Measurements from ENCODE around the gene C7orf25.

C7orf25 gene

GRCh38 chr7:42877862-42878261, 34.0 kb downstream of the C7orf25 start:
- no peak for ATAC-seq (ENCODE audit: low read depth)
- no peak for DNase-seq (ENCODE audit: low spot score)
- TF ChIP-seq CTCF (IDR thresholded peaks at IDR 0.05; ENCODE audit: poor library complexity, severe bottlenecking): no peak
- Histone ChIP-seq H3K27ac (ENCODE audit: poor library complexity, severe bottlenecking) (no peak overlapping the region), H3K4me1 (ENCODE audit: insufficient read depth, poor library complexity, severe bottlenecking) (peaks cover 3% of the 10 kb centered on the region), H3K27me3 (ENCODE audit: insufficient read depth, poor library complexity, severe bottlenecking) (no peaks in the 10 kb centered on the region), H3K4me3 (ENCODE audit: severe bottlenecking) (no peak overlapping the region), H3K36me3 (ENCODE audit: low read depth) (no peaks in the 10 kb centered on the region), H3K9me3 (ENCODE audit: severe bottlenecking) (no peaks in the 10 kb centered on the region)

GRCh38 chr7:42876182-42877068, 35.4 kb downstream of the C7orf25 start:
- no peak overlapping the region for H3K27ac ChIP-seq (ENCODE audit: poor library complexity, severe bottlenecking)
- no peaks in the 10 kb centered on the region for H3K27me3 ChIP-seq (ENCODE audit: insufficient read depth, poor library complexity, severe bottlenecking)
- ATAC-seq (ENCODE audit: low read depth) (peak; percentile 66; the same call in 2 of the 3 replicates), DNase-seq (ENCODE audit: low spot score) (no peak)
- TF ChIP-seq CTCF (IDR thresholded peaks at IDR 0.05; ENCODE audit: poor library complexity, severe bottlenecking): peak; percentile 91
- no peaks in the 10 kb centered on the region for H3K36me3 ChIP-seq (ENCODE audit: low read depth)
- H3K4me1 ChIP-seq (ENCODE audit: insufficient read depth, poor library complexity, severe bottlenecking): peaks cover 3% of the 10 kb centered on the region
- H3K9me3 ChIP-seq (ENCODE audit: severe bottlenecking): no peaks in the 10 kb centered on the region
- no peak overlapping the region for H3K4me3 ChIP-seq (ENCODE audit: severe bottlenecking)

GRCh38 chr7:42869131-42870020, 42.5 kb downstream of the C7orf25 start:
- H3K9me3 ChIP-seq (ENCODE audit: severe bottlenecking): no peaks in the 10 kb centered on the region
- no peaks in the 10 kb centered on the region for H3K36me3 ChIP-seq (ENCODE audit: low read depth)
- H3K4me3 ChIP-seq (ENCODE audit: severe bottlenecking): no peak overlapping the region
- no peak for ATAC-seq (ENCODE audit: low read depth)
- no peaks in the 10 kb centered on the region for H3K27me3 ChIP-seq (ENCODE audit: insufficient read depth, poor library complexity, severe bottlenecking)
- no peak for TF ChIP-seq CTCF (IDR thresholded peaks at IDR 0.05; ENCODE audit: poor library complexity, severe bottlenecking)
- no peak for DNase-seq (ENCODE audit: low spot score)
- no peaks in the 10 kb centered on the region for H3K4me1 ChIP-seq (ENCODE audit: insufficient read depth, poor library complexity, severe bottlenecking)
- no peak overlapping the region for H3K27ac ChIP-seq (ENCODE audit: poor library complexity, severe bottlenecking)

GRCh38 chr7:42868480-42868879, 43.4 kb downstream of the C7orf25 start:
- no peaks in the 10 kb centered on the region for H3K36me3 ChIP-seq (ENCODE audit: low read depth)
- no peak overlapping the region for H3K4me3 ChIP-seq (ENCODE audit: severe bottlenecking)
- H3K27me3 ChIP-seq (ENCODE audit: insufficient read depth, poor library complexity, severe bottlenecking): no peaks in the 10 kb centered on the region
- no peaks in the 10 kb centered on the region for H3K4me1 ChIP-seq (ENCODE audit: insufficient read depth, poor library complexity, severe bottlenecking)
- DNase-seq (ENCODE audit: low spot score): no peak
- no peak overlapping the region for H3K27ac ChIP-seq (ENCODE audit: poor library complexity, severe bottlenecking)
- TF ChIP-seq CTCF (IDR thresholded peaks at IDR 0.05; ENCODE audit: poor library complexity, severe bottlenecking): no peak
- no peak for ATAC-seq (ENCODE audit: low read depth)
- H3K9me3 ChIP-seq (ENCODE audit: severe bottlenecking): no peaks in the 10 kb centered on the region
